Measurements from ENCODE around the gene PES1. TPM values are rescaled to one million over a fixed set of nuclear protein-coding genes. Genes with fewer than 3 reads are reported as not detected.

The PES1 gene
- total and polyA plus RNA-seq, 11 donors, result 15.7 to 60.9 (median 27.8) TPM

DNA sequence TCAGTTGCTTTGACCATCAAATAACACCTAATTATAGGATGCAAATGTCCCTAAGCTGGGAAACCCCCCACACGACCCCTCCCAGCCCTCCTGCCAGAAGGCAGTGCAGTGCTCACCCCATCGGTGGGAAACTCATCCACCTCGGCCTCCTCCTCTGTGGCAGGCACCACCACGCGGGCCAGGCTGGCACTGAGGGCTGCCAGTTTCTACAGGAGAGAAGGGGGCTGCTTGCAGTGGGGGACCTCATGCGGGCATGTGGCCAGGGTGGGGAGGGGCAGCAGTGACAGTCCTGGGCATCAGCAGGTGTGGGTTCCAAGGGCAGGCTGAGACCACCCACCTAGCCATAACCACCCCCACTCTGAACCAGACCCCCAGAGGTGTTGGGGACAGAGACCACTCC, 10.8 kb downstream of the PES1 start:
- DNase-seq (no peak), ATAC-seq (no peak)
- Histone ChIP-seq H3K4me3 (no peak overlapping the region), H3K9me3 (no peaks in the 10 kb centered on the region), H3K27ac (no peak overlapping the region), H3K36me3 (peaks cover 10 to 100% (median 100%) of the 10 kb centered on the region in 9 donors), H3K27me3 (no peaks in the 10 kb centered on the region), H3K4me1 (peaks cover 0 to 5% (median under 1%) of the 10 kb centered on the region in 12 donors)
- TF ChIP-seq POLR2A (IDR thresholded peaks at IDR 0.05), result no peak
- no peak for TF ChIP-seq CTCF (IDR thresholded peaks at IDR 0.05)
- WGBS, 4 donors, result 89 to 95% (median 93%) methylated on average over 5 to 6 of the region's 6 CpGs
- intact Hi-C loops (cut with DNase I), result loop anchor here in 1 of 10 donors (10.0 kb wide), 1 partner anchor 156 kb away; the partner anchor contains the start of gene MTFP1

DNA sequence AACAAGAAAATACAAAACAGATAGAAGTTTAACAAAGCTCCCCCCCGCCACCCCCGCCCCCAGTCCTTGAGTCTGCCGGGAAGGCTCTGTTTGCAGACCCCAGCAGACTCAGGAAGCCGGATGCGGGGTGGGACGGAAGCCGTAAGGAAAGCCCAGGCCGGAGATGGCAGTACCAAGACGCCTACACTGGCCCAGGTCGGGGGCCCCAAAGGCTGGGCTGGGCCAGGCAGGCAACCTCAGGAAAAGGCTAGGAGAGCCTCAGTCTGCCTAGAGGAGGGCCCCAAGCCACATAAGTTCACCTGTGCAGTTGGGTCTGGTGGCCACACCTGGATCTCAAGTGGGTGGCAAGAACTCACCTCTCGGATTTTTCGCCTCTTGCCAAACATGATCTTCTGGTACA, 13.2 kb downstream of the PES1 start:
- Histone ChIP-seq H3K9me3 (no peaks in the 10 kb centered on the region), H3K4me1 (peaks cover 0 to 19% (median 11%) of the 10 kb centered on the region in 12 donors), H3K27me3 (peaks cover 0 to 4% (median 0%) of the 10 kb centered on the region in 9 donors), H3K36me3 (peaks cover 7 to 83% (median 80%) of the 10 kb centered on the region in 9 donors), H3K27ac (no peak overlapping the region), H3K4me3 (no peak overlapping the region)
- WGBS, 4 donors, result 90 to 93% (median 91%) methylated on average over 11 to 12 of the region's 12 CpGs
- ATAC-seq (no peak), DNase-seq (no peak)
- no peak for TF ChIP-seq POLR2A (IDR thresholded peaks at IDR 0.05)
- TF ChIP-seq CTCF (IDR thresholded peaks at IDR 0.05), result no peak
- intact Hi-C loops (cut with DNase I), result no loop called here

DNA sequence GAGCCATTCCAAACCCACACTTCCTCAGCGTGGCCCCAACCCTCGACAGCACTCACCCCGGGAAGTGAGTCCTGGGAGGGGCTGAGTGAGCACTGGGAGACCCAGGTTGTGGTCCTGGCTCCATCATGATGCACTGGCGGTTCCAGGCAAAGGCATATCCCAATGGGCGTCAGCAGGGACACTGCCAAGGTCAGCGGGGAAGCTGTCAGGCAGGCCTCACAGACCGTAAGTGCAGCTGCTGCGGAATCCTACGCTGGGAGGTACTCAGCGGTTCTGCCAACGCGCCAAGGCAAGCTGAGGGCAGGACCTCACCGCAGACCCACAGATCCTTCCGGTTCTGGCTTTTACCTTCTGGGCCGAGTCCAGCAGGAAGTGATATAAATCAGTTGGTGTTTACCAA, 15.9 kb downstream of the PES1 start:
- intact Hi-C loops (cut with DNase I), result no loop called here
- DNase-seq, result no peak
- peak in 1 of 4 donors; percentile 8 for ATAC-seq
- H3K36me3 ChIP-seq, result peaks cover 3 to 57% (median 53%) of the 10 kb centered on the region in 9 donors
- H3K9me3 ChIP-seq, result no peaks in the 10 kb centered on the region
- H3K4me3 ChIP-seq, result no peak overlapping the region
- peaks cover 0 to 4% (median 0%) of the 10 kb centered on the region in 9 donors for H3K27me3 ChIP-seq
- peaks cover 0 to 19% (median 11%) of the 10 kb centered on the region in 12 donors for H3K4me1 ChIP-seq
- TF ChIP-seq POLR2A (IDR thresholded peaks at IDR 0.05) (no peak), CTCF (IDR thresholded peaks at IDR 0.05) (no peak)
- no peak overlapping the region for H3K27ac ChIP-seq
- WGBS, 4 donors, result 79 to 87% (median 82%) methylated on average over 14 to 15 of the region's 15 CpGs

DNA sequence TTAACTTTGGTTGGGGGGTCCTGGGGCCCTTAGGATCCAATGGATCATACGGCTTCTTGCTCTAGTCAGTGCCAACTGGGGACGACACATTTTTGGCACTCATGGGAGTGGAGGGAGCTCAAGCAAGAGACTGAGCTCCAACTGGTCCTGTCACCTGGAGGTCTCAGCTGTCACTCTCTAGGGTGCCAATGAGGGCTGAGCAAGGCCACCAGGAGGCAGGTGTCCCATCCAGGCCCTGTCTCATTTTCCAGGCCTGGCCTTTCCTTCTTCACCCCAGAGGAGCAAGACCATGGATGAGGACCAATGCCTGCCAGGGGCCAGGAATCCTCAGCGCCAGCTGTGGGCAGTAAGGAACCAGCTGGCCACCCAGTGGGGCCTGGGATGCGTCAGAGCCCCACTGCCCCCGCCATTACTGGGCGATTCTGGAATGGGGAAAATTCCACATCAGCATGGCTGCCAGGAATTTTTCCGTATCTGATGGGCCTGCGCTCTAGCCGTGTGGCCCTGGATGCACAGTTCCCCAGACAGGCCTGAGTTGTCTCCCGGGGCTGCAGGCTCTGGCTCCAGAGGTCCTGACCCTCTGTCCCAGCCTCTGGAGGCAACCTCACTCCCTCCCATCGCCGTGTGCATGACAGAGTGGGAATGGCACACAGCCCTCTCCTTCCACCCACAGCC, 16.6 kb downstream of the PES1 start:
- Histone ChIP-seq H3K27ac (peak overlapping the region in 1 of 12 donors; percentile 24), H3K4me1 (peaks cover 0 to 19% (median 11%) of the 10 kb centered on the region in 12 donors), H3K27me3 (peaks cover 0 to 4% (median 0%) of the 10 kb centered on the region in 9 donors), H3K9me3 (no peaks in the 10 kb centered on the region), H3K36me3 (peaks cover under 1 to 49% (median 46%) of the 10 kb centered on the region in 9 donors), H3K4me3 (peak overlapping the region in 4 of 12 donors; percentile 9 to 36 (median 23))
- 41 to 44% (median 43%) methylated on average over 9 to 12 of the region's 12 CpGs for WGBS, 4 donors
- peak in 2 of 12 donors; percentile 8 to 21 for TF ChIP-seq CTCF (IDR thresholded peaks at IDR 0.05)
- no peak for TF ChIP-seq POLR2A (IDR thresholded peaks at IDR 0.05)
- intact Hi-C loops (cut with DNase I), result no loop called here
- peak in 3 of 5 donors; percentile 27 to 59 (median 40) for DNase-seq
- peak in 3 of 4 donors; percentile 60 to 74 (median 69) for ATAC-seq

Data from heart left ventricle (tissue), 16 donors.